ENCODE measurements around the gene ZSWIM1.
"Not testable (repeated sequence)": the region's sequence is repeated elsewhere in the genome, so short reads cannot be mapped to it uniquely, and the experiment has no call there.

Gene ZSWIM1

DNA sequence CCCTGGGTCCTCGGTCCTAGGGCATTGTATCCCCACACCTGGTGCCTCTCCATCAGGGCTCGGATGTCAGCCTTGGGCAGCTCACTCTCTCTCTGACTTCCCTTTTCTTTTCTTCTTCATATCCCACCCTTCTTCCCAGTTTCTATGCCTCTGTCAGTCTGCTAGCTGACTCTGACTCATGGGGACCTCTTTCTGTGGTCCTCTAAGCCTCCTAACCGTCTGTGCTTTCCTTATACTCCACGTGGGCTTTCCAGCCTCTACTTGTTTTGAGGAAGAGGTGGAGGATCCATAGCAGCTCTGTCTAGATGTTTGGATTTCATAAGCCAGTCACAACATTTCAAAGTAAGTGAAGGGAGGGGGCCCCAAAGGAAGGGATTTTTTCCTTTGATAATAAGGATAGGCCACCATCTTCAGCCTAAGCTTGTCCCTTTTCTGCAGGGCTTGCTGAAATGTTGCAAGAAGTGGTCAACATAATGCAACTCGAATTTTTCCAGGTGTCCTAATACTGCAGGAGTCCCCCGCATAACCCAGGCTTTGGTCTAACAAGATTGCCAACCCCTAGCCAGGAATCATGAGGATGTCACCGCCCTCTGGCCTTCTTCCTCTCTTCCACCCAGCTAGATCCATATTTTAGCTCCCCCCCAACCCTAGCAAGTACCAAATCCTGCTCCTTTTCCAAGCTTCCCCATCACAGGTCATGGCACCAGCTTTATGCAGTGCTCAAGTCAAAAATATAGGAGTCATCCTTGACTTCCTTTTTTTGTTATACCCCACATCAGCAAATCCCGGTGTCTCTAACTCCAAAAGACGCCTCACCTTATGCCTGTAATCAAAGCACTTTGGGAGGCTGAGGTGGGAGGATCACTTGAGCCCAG, 39.7 kb downstream of the ZSWIM1 start:
- Histone ChIP-seq H3K4me3 (ENCODE audit: low read depth, low read length) (no peak overlapping the region), H2AFZ (ENCODE audit: low read length, unreplicated experiment) (no peak overlapping the region), H3K27ac (ENCODE audit: low read depth, low read length) (no peak overlapping the region), H3K4me1 (ENCODE audit: control insufficient read depth, insufficient read depth, low read length, unreplicated experiment) (peaks cover 25% of the 10 kb centered on the region), H3K27me3 (ENCODE audit: insufficient read depth, low read length) (no peaks in the 10 kb centered on the region), H3K36me3 (ENCODE audit: insufficient read depth, low read length) (no peaks in the 10 kb centered on the region), H3K79me2 (ENCODE audit: control insufficient read depth, insufficient read depth, low read length, unreplicated experiment) (no peaks in the 10 kb centered on the region)

DNA sequence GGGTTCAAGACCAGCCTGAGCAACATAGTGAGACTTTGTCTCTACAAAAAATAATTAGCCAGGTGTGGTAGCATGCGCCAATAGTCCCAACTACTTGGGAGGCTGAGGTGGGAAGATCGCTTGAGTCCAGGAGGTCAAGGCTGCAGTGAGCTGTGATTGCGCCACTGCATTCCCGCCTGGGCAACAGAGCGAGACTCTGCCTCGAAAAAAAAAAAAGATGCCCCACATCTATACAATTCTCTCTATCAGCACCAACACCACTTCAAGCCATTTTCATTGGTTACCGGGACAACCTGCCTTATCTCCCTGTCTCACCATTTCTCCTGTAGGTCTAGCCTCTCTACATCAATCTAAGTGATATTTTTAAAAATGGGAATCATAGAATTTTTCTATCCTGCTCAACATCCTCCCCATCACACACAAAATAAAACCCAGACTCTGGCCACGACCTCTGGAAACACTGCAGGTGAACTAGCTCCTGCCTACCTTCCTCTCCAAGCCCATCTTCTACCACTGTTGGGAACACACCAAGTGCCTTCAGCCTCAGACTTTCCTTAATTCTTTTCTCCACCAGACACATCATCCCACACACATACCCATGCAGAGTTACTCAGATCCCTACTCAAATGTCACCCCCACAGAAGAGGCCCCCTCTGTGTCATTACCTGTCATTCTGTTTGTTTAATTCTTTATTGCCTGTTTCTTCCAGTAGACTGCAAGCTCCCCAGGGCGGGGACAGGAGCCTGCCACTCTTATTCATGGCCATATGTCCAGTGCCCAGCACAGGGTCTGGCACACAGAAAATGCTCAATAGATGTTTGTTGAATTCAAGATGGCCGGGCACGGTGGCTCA, 40.5 kb downstream of the ZSWIM1 start:
- Histone ChIP-seq H2AFZ (ENCODE audit: low read length, unreplicated experiment) (no peak overlapping the region), H3K4me1 (ENCODE audit: control insufficient read depth, insufficient read depth, low read length, unreplicated experiment) (peaks cover 25% of the 10 kb centered on the region)

DNA sequence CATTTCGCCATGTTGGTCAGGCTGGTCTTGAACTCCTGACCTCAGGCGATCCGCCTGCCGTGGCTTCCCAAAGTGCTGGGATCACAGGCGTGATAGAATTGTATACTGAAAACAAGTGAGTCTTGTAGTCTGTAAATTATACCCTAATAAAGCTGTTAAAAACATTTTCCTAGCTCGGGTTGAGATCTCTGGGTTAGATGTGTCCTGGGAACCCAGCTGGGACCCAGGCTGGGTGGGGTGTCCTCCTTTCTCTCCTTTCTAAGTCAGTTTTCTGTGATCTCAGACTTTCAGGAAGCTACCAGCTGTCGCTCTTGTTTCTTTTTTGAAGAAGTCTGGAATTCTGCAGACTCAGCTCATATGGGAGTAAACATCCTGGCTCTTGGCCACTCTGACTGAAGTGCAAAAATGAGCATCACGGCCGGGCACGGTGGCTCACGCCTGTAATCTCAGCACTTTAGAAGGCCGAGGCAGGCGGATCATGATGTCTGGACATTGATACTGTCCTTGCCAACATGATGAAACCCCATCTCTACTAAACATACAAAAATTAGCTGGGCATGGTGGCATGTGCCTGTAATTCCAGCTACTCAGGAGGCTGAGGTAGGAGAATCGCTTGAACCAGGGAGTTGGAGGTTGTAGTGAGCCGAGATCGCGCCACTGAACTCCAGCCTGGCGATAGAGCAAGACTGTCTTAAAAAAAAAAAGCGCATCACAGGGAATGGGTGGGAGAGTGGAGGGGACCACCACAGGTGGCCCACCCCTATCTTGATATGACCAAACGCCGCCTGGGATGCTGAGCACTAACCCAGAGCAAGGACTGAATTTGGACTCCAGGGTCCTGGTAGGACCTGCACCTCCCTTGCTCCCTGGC, 43.6 kb downstream of the ZSWIM1 start:
- Histone ChIP-seq H2AFZ (ENCODE audit: low read length, unreplicated experiment) (peak overlapping the region; percentile 72), H3K27me3 (ENCODE audit: insufficient read depth, low read length) (no peaks in the 10 kb centered on the region), H3K27ac (ENCODE audit: low read depth, low read length) (no peak overlapping the region), H3K4me3 (ENCODE audit: low read depth, low read length) (no peak overlapping the region; the same call in 1 of the 2 replicates), H3K79me2 (ENCODE audit: control insufficient read depth, insufficient read depth, low read length, unreplicated experiment) (no peaks in the 10 kb centered on the region), H3K36me3 (ENCODE audit: insufficient read depth, low read length) (no peaks in the 10 kb centered on the region), H3K4me1 (ENCODE audit: control insufficient read depth, insufficient read depth, low read length, unreplicated experiment) (peaks cover 21% of the 10 kb centered on the region)

More for the DNA sequence above, 40.5 kb downstream of the ZSWIM1 start:
- H3K27me3 ChIP-seq (ENCODE audit: insufficient read depth, low read length), result no peaks in the 10 kb centered on the region
- no peaks in the 10 kb centered on the region for H3K36me3 ChIP-seq (ENCODE audit: insufficient read depth, low read length)
- no peak overlapping the region for H3K4me3 ChIP-seq (ENCODE audit: low read depth, low read length)
- H3K79me2 ChIP-seq (ENCODE audit: control insufficient read depth, insufficient read depth, low read length, unreplicated experiment), result no peaks in the 10 kb centered on the region
- no peak overlapping the region for H3K27ac ChIP-seq (ENCODE audit: low read depth, low read length)

DNA sequence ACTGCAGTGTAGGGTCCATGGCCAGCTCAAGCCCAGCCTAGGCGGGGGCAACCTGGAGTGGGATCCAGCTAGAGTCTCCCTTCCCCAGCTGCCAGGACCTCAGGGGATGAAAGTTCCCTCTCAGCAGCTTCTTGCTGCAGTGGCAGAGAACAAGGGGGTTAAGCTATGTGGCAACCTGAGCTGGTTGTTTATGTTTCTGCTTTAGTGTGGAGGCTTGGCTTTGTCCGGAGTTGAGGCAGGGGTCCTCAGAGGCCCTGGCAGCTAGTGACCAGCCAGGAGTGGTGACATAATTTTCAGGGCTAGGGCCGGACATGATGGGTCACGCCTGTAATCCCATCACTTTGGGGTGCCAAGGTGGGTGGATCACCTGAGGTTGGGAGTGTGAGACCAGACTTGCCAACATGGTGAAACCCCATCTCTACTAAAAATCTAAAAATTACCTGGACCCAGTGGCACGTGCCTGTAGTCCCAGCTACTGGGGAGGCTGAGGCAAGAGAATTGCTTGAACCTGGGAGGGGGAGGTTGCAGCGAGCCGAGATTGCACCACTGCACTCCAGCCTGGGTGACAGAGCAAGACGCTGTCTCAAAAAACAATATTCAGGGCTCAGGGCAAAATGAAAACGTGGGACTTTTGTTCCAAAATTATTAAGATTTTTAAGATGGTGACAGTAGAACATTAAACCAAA, 44.9 kb downstream of the ZSWIM1 start:
- no peak overlapping the region for H2AFZ ChIP-seq (ENCODE audit: low read length, unreplicated experiment)
- peaks cover 11% of the 10 kb centered on the region for H3K4me1 ChIP-seq (ENCODE audit: control insufficient read depth, insufficient read depth, low read length, unreplicated experiment)
- H3K27me3 ChIP-seq (ENCODE audit: insufficient read depth, low read length), result no peaks in the 10 kb centered on the region
- H3K36me3 ChIP-seq (ENCODE audit: insufficient read depth, low read length), result no peaks in the 10 kb centered on the region
- no peak overlapping the region for H3K27ac ChIP-seq (ENCODE audit: low read depth, low read length)
- no peak overlapping the region for H3K4me3 ChIP-seq (ENCODE audit: low read depth, low read length)
- H3K79me2 ChIP-seq (ENCODE audit: control insufficient read depth, insufficient read depth, low read length, unreplicated experiment), result no peaks in the 10 kb centered on the region

DNA sequence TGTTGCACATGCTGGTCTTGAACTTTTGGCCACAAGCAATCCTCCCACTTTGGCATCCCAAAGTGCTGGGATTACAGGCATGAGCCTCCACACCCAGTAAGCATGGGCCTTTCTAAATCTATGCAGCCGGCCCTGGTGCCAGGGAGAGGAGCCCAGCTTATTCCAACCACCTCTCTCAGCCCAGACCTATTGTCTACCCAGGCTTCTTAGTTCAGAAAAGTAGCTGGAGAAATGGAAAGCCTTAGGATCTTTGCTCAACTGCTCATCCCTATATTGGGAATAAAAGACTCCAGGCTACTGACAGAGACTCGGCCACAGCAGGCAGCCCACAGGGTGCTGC, 45.7 kb downstream of the ZSWIM1 start:
- no peak overlapping the region for H2AFZ ChIP-seq (ENCODE audit: low read length, unreplicated experiment)
- H3K79me2 ChIP-seq (ENCODE audit: control insufficient read depth, insufficient read depth, low read length, unreplicated experiment), result no peaks in the 10 kb centered on the region
- H3K4me1 ChIP-seq (ENCODE audit: control insufficient read depth, insufficient read depth, low read length, unreplicated experiment), result peaks cover 11% of the 10 kb centered on the region
- H3K36me3 ChIP-seq (ENCODE audit: insufficient read depth, low read length), result no peaks in the 10 kb centered on the region
- H3K4me3 ChIP-seq (ENCODE audit: low read depth, low read length), result no peak overlapping the region
- H3K27me3 ChIP-seq (ENCODE audit: insufficient read depth, low read length), result no peaks in the 10 kb centered on the region
- no peak overlapping the region for H3K27ac ChIP-seq (ENCODE audit: low read depth, low read length)

DNA sequence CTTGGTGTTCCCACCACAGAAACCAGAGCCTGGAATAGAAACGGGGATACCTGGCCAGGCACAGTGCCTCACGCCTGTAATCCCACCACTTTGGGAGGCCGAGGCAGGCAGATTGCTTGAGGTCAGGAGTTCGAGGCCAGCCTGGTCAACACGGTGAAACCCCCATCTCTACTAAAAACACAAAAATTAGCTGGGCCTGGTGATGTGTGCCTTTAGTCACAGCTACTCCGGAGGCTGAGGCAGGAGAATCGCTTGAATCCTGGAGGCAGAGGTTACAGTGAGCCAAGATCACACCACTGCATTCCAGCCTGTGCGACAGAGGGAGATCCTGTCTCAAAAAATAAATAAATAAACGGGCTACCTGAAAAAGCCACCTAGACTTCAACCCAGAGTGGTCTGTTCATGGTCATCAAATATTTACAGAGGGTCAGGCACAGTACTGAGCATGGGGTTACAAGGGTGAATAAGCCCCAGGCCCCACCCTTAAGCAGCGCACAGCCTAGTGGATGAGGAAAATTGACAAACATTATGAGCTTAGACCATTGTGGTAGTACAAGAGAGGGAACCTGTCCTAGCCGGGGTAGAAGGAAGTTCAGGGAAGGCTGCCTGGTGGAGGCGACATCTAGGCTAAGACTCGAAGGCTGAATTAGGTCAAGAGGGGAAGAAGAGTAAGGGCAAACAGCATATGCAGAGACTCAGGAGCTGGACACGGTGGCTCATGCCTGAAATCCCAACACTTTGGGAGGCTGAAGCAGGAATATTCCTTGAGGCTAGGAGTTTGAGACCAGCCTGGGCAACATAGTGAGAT, 46.2 kb downstream of the ZSWIM1 start:
- Histone ChIP-seq H3K27me3 (ENCODE audit: insufficient read depth, low read length) (no peaks in the 10 kb centered on the region), H3K36me3 (ENCODE audit: insufficient read depth, low read length) (no peaks in the 10 kb centered on the region), H3K4me1 (ENCODE audit: control insufficient read depth, insufficient read depth, low read length, unreplicated experiment) (peaks cover 10% of the 10 kb centered on the region), H2AFZ (ENCODE audit: low read length, unreplicated experiment) (no peak overlapping the region), H3K79me2 (ENCODE audit: control insufficient read depth, insufficient read depth, low read length, unreplicated experiment) (no peaks in the 10 kb centered on the region), H3K27ac (ENCODE audit: low read depth, low read length) (no peak overlapping the region), H3K4me3 (ENCODE audit: low read depth, low read length) (no peak overlapping the region)

DNA sequence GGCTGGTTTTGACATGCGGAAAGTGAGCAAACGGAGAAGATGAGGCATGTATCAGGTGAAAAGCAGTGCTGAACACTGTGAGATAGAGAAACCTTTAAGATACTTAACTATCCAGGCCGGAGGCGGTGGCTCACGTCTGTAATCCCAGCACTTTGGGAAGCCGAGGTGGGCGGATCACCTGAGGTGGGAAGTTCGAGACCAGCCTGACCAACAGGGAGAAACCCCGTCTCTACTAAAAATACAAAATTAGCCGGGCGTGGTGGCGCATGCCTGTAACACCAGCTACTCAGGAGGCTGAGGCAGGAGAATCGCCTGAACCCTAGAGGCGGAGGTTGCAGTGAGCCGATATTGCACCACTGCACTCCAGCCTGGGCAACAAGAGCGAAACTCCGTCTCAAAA, 50.7 kb downstream of the ZSWIM1 start:
- not testable (repeated sequence) for H3K27me3 ChIP-seq (ENCODE audit: insufficient read depth, low read length); H3K36me3 ChIP-seq (ENCODE audit: insufficient read depth, low read length); H3K27ac ChIP-seq (ENCODE audit: low read depth, low read length); H2AFZ ChIP-seq (ENCODE audit: low read length, unreplicated experiment); H3K4me3 ChIP-seq (ENCODE audit: low read depth, low read length); H3K4me1 ChIP-seq (ENCODE audit: control insufficient read depth, insufficient read depth, low read length, unreplicated experiment)
- peaks cover 13% of the 10 kb centered on the region for H3K79me2 ChIP-seq (ENCODE audit: control insufficient read depth, insufficient read depth, low read length, unreplicated experiment)

DNA sequence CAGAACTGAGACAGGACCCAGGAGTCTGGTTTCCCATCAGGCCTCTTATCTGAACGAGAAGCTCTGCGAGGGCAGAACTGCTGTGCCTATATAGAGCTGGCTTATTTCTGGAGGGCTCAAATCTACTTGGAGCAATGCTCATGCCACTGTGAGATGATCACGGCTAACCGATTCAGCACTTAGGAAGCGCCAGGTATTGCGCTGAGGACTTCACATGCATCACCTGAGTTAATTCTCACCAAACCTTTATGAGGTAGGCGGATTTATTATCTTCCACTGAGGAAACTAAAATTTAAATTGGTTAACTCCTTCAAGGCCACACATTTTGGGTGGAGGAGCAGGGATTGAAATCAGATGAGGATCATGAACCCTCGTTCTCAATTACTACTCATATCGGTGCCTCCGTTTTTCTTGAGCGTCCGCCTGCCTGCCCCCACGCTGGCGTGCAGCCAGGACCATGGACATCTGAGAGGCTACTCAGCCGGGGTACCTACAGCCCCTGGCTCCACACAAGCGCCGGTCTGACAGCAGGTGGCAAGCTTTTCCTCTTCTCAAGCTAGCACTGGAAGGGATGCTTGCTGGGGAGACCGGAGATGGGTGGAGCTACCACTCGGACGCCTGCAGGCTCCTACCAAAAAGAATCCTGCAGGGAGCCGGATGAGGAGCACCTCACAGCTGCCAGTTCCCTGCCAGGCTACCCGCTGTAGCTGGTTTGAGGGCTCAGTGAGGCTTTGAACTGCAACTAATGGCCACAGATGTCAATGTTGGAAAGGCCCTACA, 52.4 kb downstream of the ZSWIM1 start:
- Histone ChIP-seq H3K4me3 (ENCODE audit: low read depth, low read length) (peak overlapping the region; percentile 87), H3K4me1 (ENCODE audit: control insufficient read depth, insufficient read depth, low read length, unreplicated experiment) (peaks cover 16% of the 10 kb centered on the region), H3K79me2 (ENCODE audit: control insufficient read depth, insufficient read depth, low read length, unreplicated experiment) (peaks cover 26% of the 10 kb centered on the region), H3K27me3 (ENCODE audit: insufficient read depth, low read length) (no peaks in the 10 kb centered on the region), H2AFZ (ENCODE audit: low read length, unreplicated experiment) (no peak overlapping the region), H3K27ac (ENCODE audit: low read depth, low read length) (peak overlapping the region; percentile 97; the same call in 1 of the 2 replicates), H3K36me3 (ENCODE audit: insufficient read depth, low read length) (peaks cover 5% of the 10 kb centered on the region; the same call in 1 of the 2 replicates)

DNA sequence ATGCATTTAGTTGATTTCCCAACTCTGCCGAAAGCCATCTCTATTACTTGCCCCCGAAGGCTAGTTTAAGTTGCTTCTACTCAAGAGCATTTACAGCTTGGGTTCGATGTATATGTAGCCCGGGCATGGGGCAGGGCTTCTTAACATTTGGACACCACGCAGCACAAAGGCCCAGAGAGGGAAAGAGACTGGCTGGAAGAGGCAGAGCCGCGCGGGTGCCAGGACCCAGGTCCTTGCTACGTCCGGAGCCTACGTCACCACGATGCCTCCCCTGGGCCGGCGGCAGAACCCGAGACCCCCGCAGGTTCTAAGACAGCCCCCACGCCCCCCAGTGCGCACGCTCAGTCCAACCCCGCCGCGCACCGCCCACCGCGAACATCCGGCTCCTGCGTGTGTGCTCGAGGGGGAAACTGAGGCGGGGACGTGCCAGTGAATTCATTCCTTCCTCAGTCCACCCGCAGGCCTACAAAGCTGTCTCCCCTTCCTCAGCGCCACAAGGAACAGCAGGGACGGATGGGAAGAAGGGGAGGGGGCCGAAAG, 53.1 kb downstream of the ZSWIM1 start:
- Histone ChIP-seq H3K27ac (ENCODE audit: low read depth, low read length) (peak overlapping the region; percentile 97), H3K27me3 (ENCODE audit: insufficient read depth, low read length) (no peaks in the 10 kb centered on the region), H2AFZ (ENCODE audit: low read length, unreplicated experiment) (no peak overlapping the region), H3K79me2 (ENCODE audit: control insufficient read depth, insufficient read depth, low read length, unreplicated experiment) (peaks cover 26% of the 10 kb centered on the region), H3K4me3 (ENCODE audit: low read depth, low read length) (peak overlapping the region; percentile 87), H3K4me1 (ENCODE audit: control insufficient read depth, insufficient read depth, low read length, unreplicated experiment) (peaks cover 16% of the 10 kb centered on the region), H3K36me3 (ENCODE audit: insufficient read depth, low read length) (peaks cover 9% of the 10 kb centered on the region; the same call in 1 of the 2 replicates)

Measured in ACC112 (cell line).